Measurements from ENCODE around the gene NPAS3.

- TF ChIP-seq POLR2AphosphoS5 (IDR thresholded peaks at IDR 0.05; ENCODE audit: low read depth, low read length) (no peak), SIN3A (IDR thresholded peaks at IDR 0.05; ENCODE audit: borderline replicate concordance, insufficient read depth, low read length) (no peak), TAF1 (IDR thresholded peaks at IDR 0.05; ENCODE audit: borderline replicate concordance, insufficient read depth, low read length) (no peak), FOXP2 (optimal IDR thresholded peaks at IDR 0.05; ENCODE audit: borderline replicate concordance, extremely low read depth, extremely low read length, insufficient read depth) (no peak)
Observed at GRCh38 chr14:33548606-33549005, 609.9 kb downstream of the NPAS3 start.

All from PFSK-1 (cell line).